PC-3 (cell line): ENCODE measurements around the gene PGM2L1. TPM values are rescaled to one million over a fixed set of nuclear protein-coding genes. Genes with fewer than 3 reads are reported as not detected.

Source experiments
- ATAC-seq: fragments of 200-7000 bp; cut with Tn5 transposase; 2 replicates; pipeline ENCODE4 v1.9.1; 2020; ENCODE audit warnings: mild to moderate bottlenecking, moderate library complexity
- BruUV-seq: library from RNA; stranded (reverse); fragments of 400-500 nt; replicated peaks from 2 replicates; lab custom pipeline; 2021; lab: Mats Ljungman, UMichigan
- CTCF ChIA-PET: fragments of 300-600 bp; sonication (Branson Sonifier 250); formaldehyde crosslinking; loops from one replicate; lab custom pipeline; 2022; ENCODE audit warnings: antibody characterized with exemption; lab: Charles Lee
- POLR2A ChIA-PET: fragments of 300-600 bp; sonication (Branson Sonifier 250); formaldehyde crosslinking; loops from one replicate; lab custom pipeline; 2022; ENCODE audit warnings: antibody characterized with exemption; ENCODE audit not compliant: unreplicated experiment; lab: Charles Lee
- DNase-seq: peaks from one replicate; pipeline ENCODE4 v3.0.0-alpha.2; 2015
- H2AFZ ChIP-seq: fragments of 300-600 bp; sonication (generic); 2 replicates; pipeline ENCODE4 v1.6.0; 2016; ENCODE audit warnings: antibody characterized with exemption, low read length
- H3F3A ChIP-seq: fragments of 300-600 bp; sonication (generic); one replicate; pipeline ENCODE4 v1.6.0; 2017; ENCODE audit warnings: antibody characterized with exemption, low read length, control low read depth, mild to moderate bottlenecking; ENCODE audit not compliant: unreplicated experiment
- H3K27ac ChIP-seq: fragments of 300-600 bp; sonication (generic); 2 replicates; pipeline ENCODE4 v1.5.1; 2016; ENCODE audit warnings: mild to moderate bottlenecking, low read length
- H3K27me3 ChIP-seq: fragments of 300-600 bp; sonication (generic); 2 replicates; pipeline ENCODE4 v1.6.1; 2016; ENCODE audit warnings: low read length, mixed read lengths
- H3K36me3 ChIP-seq: fragments of 300-600 bp; sonication (generic); 2 replicates; pipeline ENCODE4 v1.6.1; 2016; ENCODE audit warnings: low read depth, mixed run types, low read length, mixed read lengths
- H3K4me1 ChIP-seq: fragments of 300-600 bp; sonication (generic); 2 replicates; pipeline ENCODE4 v1.5.1; 2016; ENCODE audit warnings: low read length; ENCODE audit not compliant: insufficient read depth
- H3K4me2 ChIP-seq: fragments of 300-600 bp; sonication (generic); 2 replicates; pipeline ENCODE4 v1.6.0; 2016; ENCODE audit warnings: low read length
- H3K4me3 ChIP-seq: fragments of 300-600 bp; sonication (generic); 2 replicates; pipeline ENCODE4 v1.5.1; 2016; ENCODE audit warnings: mild to moderate bottlenecking, low read length, mixed read lengths
- H3K79me2 ChIP-seq: fragments of 300-600 bp; sonication (generic); 2 replicates; pipeline ENCODE4 v1.6.1; 2017; ENCODE audit warnings: low read length, mixed read lengths
- H3K9ac ChIP-seq: fragments of 300-600 bp; sonication (generic); 2 replicates; pipeline ENCODE4 v1.6.0; 2016; ENCODE audit warnings: mild to moderate bottlenecking, low read length
- H3K9me2 ChIP-seq: fragments of 300-600 bp; sonication (generic); replicated peaks from 2 replicates; pipeline ENCODE4 v1.6.1; 2016; ENCODE audit warnings: mixed run types, low read length, mixed read lengths
- H3K9me3 ChIP-seq: fragments of 300-600 bp; sonication (generic); 2 replicates; pipeline ENCODE4 v1.6.1; 2016; ENCODE audit warnings: low read length, mixed read lengths
- H4K20me1 ChIP-seq: fragments of 300-600 bp; sonication (generic); 2 replicates; pipeline ENCODE4 v1.6.1; 2016; ENCODE audit warnings: low read length, mixed read lengths
- CTCF ChIP-seq: fragments of 300-600 bp; sonication (generic); conservative IDR thresholded peaks from 2 replicates; pipeline ENCODE4 v1.5.1; 2017; ENCODE audit warnings: antibody characterized with exemption, low read depth, mild to moderate bottlenecking, low read length
- EZH2 ChIP-seq: fragments of 300-600 bp; sonication (generic); IDR thresholded peaks from one replicate; pipeline ENCODE4 v1.6.1; 2017; ENCODE audit warnings: antibody characterized with exemption, mild to moderate bottlenecking, low read length; ENCODE audit not compliant: unreplicated experiment
- EZH2phosphoT487 ChIP-seq: fragments of 300-600 bp; sonication (generic); IDR thresholded peaks from 2 replicates; pipeline ENCODE4 v1.6.1; 2018; ENCODE audit warnings: mild to moderate bottlenecking, antibody characterized with exemption, low read length, borderline replicate concordance
- intact Hi-C: fragments of 100-400 bp; cut with micrococcal nuclease; formaldehyde crosslinking; loops from 2 replicates; pipeline ENCODE4 v1.9.0; 2023
- total RNA-seq: library from RNA; depleted of rRNA; stranded (reverse); fragments of >200 nt; gene quantifications from 2 replicates; pipeline ENCODE4 v1.2.3, GENCODE V29; 2014

The PGM2L1 gene
- total RNA-seq, 1 experiment from 2014 or later, result 1.9 TPM

GRCh38 chr11:74339619-74340018 lies 58.6 kb downstream of the PGM2L1 start:
- Histone ChIP-seq H3K9me2 (no peaks in the 10 kb centered on the region), H3K27me3 (no peaks in the 10 kb centered on the region), H3K27ac (no peak overlapping the region), H3K36me3 (no peaks in the 10 kb centered on the region), H3K4me1 (no peaks in the 10 kb centered on the region), H3K79me2 (no peaks in the 10 kb centered on the region), H3K4me2 (no peak overlapping the region), H2AFZ (no peak overlapping the region), H3F3A (no peaks in the 10 kb centered on the region), H3K4me3 (no peak overlapping the region), H3K9me3 (no peaks in the 10 kb centered on the region), H4K20me1 (no peaks in the 10 kb centered on the region), H3K9ac (no peak overlapping the region)
- intact Hi-C loops, result no loop called here
- ChIA-PET POLR2A (no interaction called here), CTCF (no interaction called here)
- ATAC-seq (no peak), DNase-seq (no peak)
- TF ChIP-seq EZH2phosphoT487, result no peak
- no peak for TF ChIP-seq EZH2
- TF ChIP-seq CTCF, result no peak
- BruUV-seq, result no TSS peak

- Histone ChIP-seq H4K20me1 (no peaks in the 10 kb centered on the region), H3K9me2 (no peaks in the 10 kb centered on the region), H3K4me3 (no peak overlapping the region), H3K4me1 (no peaks in the 10 kb centered on the region), H3K27ac (no peak overlapping the region), H3K9me3 (no peaks in the 10 kb centered on the region), H2AFZ (no peak overlapping the region), H3K27me3 (no peaks in the 10 kb centered on the region), H3F3A (no peaks in the 10 kb centered on the region), H3K4me2 (no peak overlapping the region), H3K36me3 (no peaks in the 10 kb centered on the region), H3K9ac (no peak overlapping the region), H3K79me2 (no peaks in the 10 kb centered on the region)
- BruUV-seq, result no TSS peak
- TF ChIP-seq EZH2 (no peak), EZH2phosphoT487 (no peak), CTCF (no peak)
- intact Hi-C loops, result no loop called here
- DNase-seq (no peak), ATAC-seq (no peak)
- POLR2A ChIA-PET, result no interaction called here
- CTCF ChIA-PET, result no interaction called here
Observed at GRCh38 chr11:74338963-74339362, 59.3 kb downstream of the PGM2L1 start.

GRCh38 chr11:74333193-74333592 lies 65.0 kb downstream of the PGM2L1 start:
- no TSS peak for BruUV-seq
- H3K36me3 ChIP-seq, result no peaks in the 10 kb centered on the region
- H3K4me2 ChIP-seq, result no peak overlapping the region
- POLR2A ChIA-PET, result no interaction called here
- H3K9me3 ChIP-seq, result no peaks in the 10 kb centered on the region
- no peaks in the 10 kb centered on the region for H3K27me3 ChIP-seq
- TF ChIP-seq CTCF (no peak), EZH2 (no peak), EZH2phosphoT487 (no peak)
- no peaks in the 10 kb centered on the region for H3F3A ChIP-seq
- no peak overlapping the region for H3K27ac ChIP-seq
- intact Hi-C loops, result loop anchor here (5.0 kb wide), 1 partner anchor 39 kb away; no protein-coding TSS in a partner anchor
- no peak overlapping the region for H2AFZ ChIP-seq
- H3K79me2 ChIP-seq, result no peaks in the 10 kb centered on the region
- DNase-seq (no peak), ATAC-seq (no peak)
- CTCF ChIA-PET, result no interaction called here
- H4K20me1 ChIP-seq, result no peaks in the 10 kb centered on the region
- H3K4me3 ChIP-seq, result no peak overlapping the region
- no peaks in the 10 kb centered on the region for H3K9me2 ChIP-seq
- H3K4me1 ChIP-seq, result peaks cover 14% of the 10 kb centered on the region
- no peak overlapping the region for H3K9ac ChIP-seq
